ENCODE results near the gene CLCNKA.
"Not testable (repeated sequence)": the region's sequence is repeated elsewhere in the genome, so short reads cannot be mapped to it uniquely, and the experiment has no call there.

- not testable (repeated sequence) for TF ChIP-seq CTCF (conservative IDR thresholded peaks at IDR 0.05); ZFX (IDR thresholded peaks at IDR 0.05)
These were observed 4.5 kb downstream of the CLCNKA start for GRCh38 chr1:16026302-16026701.

All from C4-2B (cell line).